Measurements from ENCODE around the gene GNG2. TPM values are rescaled to one million over a fixed set of nuclear protein-coding genes. Genes with fewer than 3 reads are reported as not detected.

Gene GNG2
- total and polyA plus RNA-seq, 2 donors from 2014 or later = 4.0 to 35.6 TPM

- Histone ChIP-seq H3K36me3 (ENCODE audit: control insufficient read depth in 2 of 3, insufficient read depth in 3 of 3, low read length in 3 of 3) (no peaks in the 10 kb centered on the region), H3K9me3 (ENCODE audit: control insufficient read depth in 2 of 3, insufficient read depth in 1 of 3, low read length in 3 of 3) (no peaks in the 10 kb centered on the region), H3K27me3 (ENCODE audit: control insufficient read depth, insufficient read depth, low read length) (no peaks in the 10 kb centered on the region), H3K27ac (ENCODE audit: low read depth in 2 of 2, low read length in 2 of 2) (no peak overlapping the region), H3K9ac (ENCODE audit: low read length in 3 of 3) (no peak overlapping the region), H3K4me3 (ENCODE audit: low read length in 3 of 3) (no peak overlapping the region), H3K4me1 (ENCODE audit: control insufficient read depth in 2 of 3, insufficient read depth in 2 of 3, low read depth in 1 of 3, low read length in 3 of 3) (no peaks in the 10 kb centered on the region)
- DNase-seq = no peak
- no peak for FAIRE-seq
- TF ChIP-seq, protein P1, sequence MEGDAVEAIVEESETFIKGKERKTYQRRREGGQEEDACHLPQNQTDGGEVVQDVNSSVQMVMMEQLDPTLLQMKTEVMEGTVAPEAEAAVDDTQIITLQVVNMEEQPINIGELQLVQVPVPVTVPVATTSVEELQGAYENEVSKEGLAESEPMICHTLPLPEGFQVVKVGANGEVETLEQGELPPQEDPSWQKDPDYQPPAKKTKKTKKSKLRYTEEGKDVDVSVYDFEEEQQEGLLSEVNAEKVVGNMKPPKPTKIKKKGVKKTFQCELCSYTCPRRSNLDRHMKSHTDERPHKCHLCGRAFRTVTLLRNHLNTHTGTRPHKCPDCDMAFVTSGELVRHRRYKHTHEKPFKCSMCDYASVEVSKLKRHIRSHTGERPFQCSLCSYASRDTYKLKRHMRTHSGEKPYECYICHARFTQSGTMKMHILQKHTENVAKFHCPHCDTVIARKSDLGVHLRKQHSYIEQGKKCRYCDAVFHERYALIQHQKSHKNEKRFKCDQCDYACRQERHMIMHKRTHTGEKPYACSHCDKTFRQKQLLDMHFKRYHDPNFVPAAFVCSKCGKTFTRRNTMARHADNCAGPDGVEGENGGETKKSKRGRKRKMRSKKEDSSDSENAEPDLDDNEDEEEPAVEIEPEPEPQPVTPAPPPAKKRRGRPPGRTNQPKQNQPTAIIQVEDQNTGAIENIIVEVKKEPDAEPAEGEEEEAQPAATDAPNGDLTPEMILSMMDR (IDR thresholded peaks at IDR 0.05; ENCODE audit: borderline replicate concordance, extremely low read depth, insufficient read depth) = no peak
- intact Hi-C loops (cut with DNase I) = no loop called here
Observed at GRCh38 chr14:51852541-51852940, 7.9 kb upstream of the GNG2 start.

- intact Hi-C loops (cut with DNase I) = no loop called here
- TF ChIP-seq, protein P1 (IDR thresholded peaks at IDR 0.05; ENCODE audit: borderline replicate concordance, extremely low read depth, insufficient read depth) = no peak
- FAIRE-seq = no peak
Observed at GRCh38 chr14:51855234-51855633, 5.2 kb upstream of the GNG2 start.

DNA sequence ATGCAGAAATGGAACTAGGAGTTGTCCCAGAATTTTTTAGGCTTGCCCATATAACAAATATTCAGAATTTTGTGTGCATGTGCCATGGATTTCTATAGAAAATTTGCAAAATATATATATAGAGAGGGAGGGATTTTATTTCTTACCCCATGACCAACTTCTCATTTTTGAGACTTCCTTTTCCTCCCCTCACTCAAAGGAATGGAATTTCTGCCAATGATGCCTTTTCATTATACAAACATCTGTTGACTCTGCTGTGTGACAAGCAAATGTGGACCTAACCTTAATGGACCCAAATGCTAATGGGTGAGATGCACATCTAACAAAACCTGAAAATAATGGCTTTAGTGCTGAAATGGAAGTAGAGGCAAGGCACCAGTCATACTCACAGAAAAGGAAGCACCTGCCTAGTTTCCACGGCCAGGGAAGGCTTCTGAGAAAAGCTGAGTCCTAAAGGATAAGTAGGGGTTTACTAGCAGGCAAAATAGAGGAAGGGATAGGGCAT, 3.6 kb upstream of the GNG2 start:
- Histone ChIP-seq H3K4me3 (ENCODE audit: low read length in 3 of 3) (no peak overlapping the region), H3K9me3 (ENCODE audit: control insufficient read depth in 2 of 3, insufficient read depth in 1 of 3, low read length in 3 of 3) (no peaks in the 10 kb centered on the region), H3K36me3 (ENCODE audit: control insufficient read depth in 2 of 3, insufficient read depth in 3 of 3, low read length in 3 of 3) (no peaks in the 10 kb centered on the region), H3K4me1 (ENCODE audit: control insufficient read depth in 2 of 3, insufficient read depth in 2 of 3, low read depth in 1 of 3, low read length in 3 of 3) (peaks cover 0 to 6% (median 5%) of the 10 kb centered on the region in 3 donors), H3K9ac (ENCODE audit: low read length in 3 of 3) (no peak overlapping the region), H3K27ac (ENCODE audit: low read depth in 2 of 2, low read length in 2 of 2) (no peak overlapping the region), H3K27me3 (ENCODE audit: control insufficient read depth, insufficient read depth, low read length) (no peaks in the 10 kb centered on the region)
- no peak for DNase-seq
- no peak for FAIRE-seq
- TF ChIP-seq, protein P1 (IDR thresholded peaks at IDR 0.05; ENCODE audit: borderline replicate concordance, extremely low read depth, insufficient read depth) = no peak
- intact Hi-C loops (cut with DNase I) = no loop called here

More at GRCh38 chr14:51855234-51855633, 5.2 kb upstream of the GNG2 start:
- peak in 1 of 5 donors; percentile 46 for DNase-seq
- Histone ChIP-seq H3K36me3 (ENCODE audit: control insufficient read depth in 2 of 3, insufficient read depth in 3 of 3, low read length in 3 of 3) (no peaks in the 10 kb centered on the region), H3K4me3 (ENCODE audit: low read length in 3 of 3) (no peak overlapping the region), H3K27ac (ENCODE audit: low read depth in 2 of 2, low read length in 2 of 2) (no peak overlapping the region), H3K27me3 (ENCODE audit: control insufficient read depth, insufficient read depth, low read length) (no peaks in the 10 kb centered on the region), H3K9ac (ENCODE audit: low read length in 3 of 3) (no peak overlapping the region), H3K9me3 (ENCODE audit: control insufficient read depth in 2 of 3, insufficient read depth in 1 of 3, low read length in 3 of 3) (no peaks in the 10 kb centered on the region), H3K4me1 (ENCODE audit: control insufficient read depth in 2 of 3, insufficient read depth in 2 of 3, low read depth in 1 of 3, low read length in 3 of 3) (peaks cover 0 to 4% (median 4%) of the 10 kb centered on the region in 3 donors)

GRCh38 chr14:51859131-51859530, 1.3 kb upstream of the GNG2 start:
- Histone ChIP-seq H3K27ac (ENCODE audit: low read depth in 2 of 2, low read length in 2 of 2) (no peak overlapping the region), H3K36me3 (ENCODE audit: control insufficient read depth in 2 of 3, insufficient read depth in 3 of 3, low read length in 3 of 3) (no peaks in the 10 kb centered on the region)
- FAIRE-seq = no peak

More at GRCh38 chr14:51859131-51859530, 1.3 kb upstream of the GNG2 start:
- Histone ChIP-seq H3K4me1 (ENCODE audit: control insufficient read depth in 2 of 3, insufficient read depth in 2 of 3, low read depth in 1 of 3, low read length in 3 of 3) (peaks cover 0 to 6% (median 5%) of the 10 kb centered on the region in 3 donors), H3K9me3 (ENCODE audit: control insufficient read depth in 2 of 3, insufficient read depth in 1 of 3, low read length in 3 of 3) (no peaks in the 10 kb centered on the region), H3K27me3 (ENCODE audit: control insufficient read depth, insufficient read depth, low read length) (no peaks in the 10 kb centered on the region), H3K4me3 (ENCODE audit: low read length in 3 of 3) (no peak overlapping the region), H3K9ac (ENCODE audit: low read length in 3 of 3) (no peak overlapping the region)
- TF ChIP-seq, protein P1 (IDR thresholded peaks at IDR 0.05; ENCODE audit: borderline replicate concordance, extremely low read depth, insufficient read depth) = no peak
- intact Hi-C loops (cut with DNase I) = no loop called here
- DNase-seq = no peak
